Gastroesophageal sphincter (tissue), 3 donors: Measurements from ENCODE around the gene CHCHD10.

Source experiments
- CTCF ChIP-seq, 4 experiments: fragments of 200-600 bp in 2 of 4; fragments of 450-650 bp in 2 of 4; sonication (generic) in 1 of 4; IDR thresholded peaks; one replicate each; pipeline ENCODE4 v1.5.1; 2017 to 2019; ENCODE audit warnings: antibody characterized with exemption in 4 of 4, mild to moderate bottlenecking in 2 of 4, moderate library complexity in 2 of 4
- EP300 ChIP-seq: sonication (generic); formaldehyde crosslinking; IDR thresholded peaks from one replicate; pipeline ENCODE4 v1.6.1; 2017; ENCODE audit warnings: antibody characterized with exemption, mild to moderate bottlenecking
- POLR2A ChIP-seq, 2 donors: fragments of 450-650 bp; IDR thresholded peaks; one replicate each; pipeline ENCODE4 v1.6.1; 2017; ENCODE audit warnings: antibody characterized with exemption in 2 of 2, mild to moderate bottlenecking in 2 of 2, moderate library complexity in 1 of 2
- POLR2AphosphoS5 ChIP-seq: sonication (generic); formaldehyde crosslinking; IDR thresholded peaks from one replicate; pipeline ENCODE4 v1.6.1; 2017; ENCODE audit warnings: antibody characterized with exemption

- TF ChIP-seq CTCF (IDR thresholded peaks at IDR 0.05) (no peak), EP300 (no peak), POLR2AphosphoS5 (no peak), POLR2A (IDR thresholded peaks at IDR 0.05) (no peak)
Observed at GRCh38 chr22:23722160-23722559, 45.6 kb downstream of the CHCHD10 start.
